ENCODE data around the gene CENPQ.
A peak's percentile ranks its signal among the peaks of the same experiment; 100 is the strongest.
"Not testable (repeated sequence)": the region's sequence is repeated elsewhere in the genome, so short reads cannot be mapped to it uniquely, and the experiment has no call there.

The CENPQ gene, protein sequence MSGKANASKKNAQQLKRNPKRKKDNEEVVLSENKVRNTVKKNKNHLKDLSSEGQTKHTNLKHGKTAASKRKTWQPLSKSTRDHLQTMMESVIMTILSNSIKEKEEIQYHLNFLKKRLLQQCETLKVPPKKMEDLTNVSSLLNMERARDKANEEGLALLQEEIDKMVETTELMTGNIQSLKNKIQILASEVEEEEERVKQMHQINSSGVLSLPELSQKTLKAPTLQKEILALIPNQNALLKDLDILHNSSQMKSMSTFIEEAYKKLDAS

DNA sequence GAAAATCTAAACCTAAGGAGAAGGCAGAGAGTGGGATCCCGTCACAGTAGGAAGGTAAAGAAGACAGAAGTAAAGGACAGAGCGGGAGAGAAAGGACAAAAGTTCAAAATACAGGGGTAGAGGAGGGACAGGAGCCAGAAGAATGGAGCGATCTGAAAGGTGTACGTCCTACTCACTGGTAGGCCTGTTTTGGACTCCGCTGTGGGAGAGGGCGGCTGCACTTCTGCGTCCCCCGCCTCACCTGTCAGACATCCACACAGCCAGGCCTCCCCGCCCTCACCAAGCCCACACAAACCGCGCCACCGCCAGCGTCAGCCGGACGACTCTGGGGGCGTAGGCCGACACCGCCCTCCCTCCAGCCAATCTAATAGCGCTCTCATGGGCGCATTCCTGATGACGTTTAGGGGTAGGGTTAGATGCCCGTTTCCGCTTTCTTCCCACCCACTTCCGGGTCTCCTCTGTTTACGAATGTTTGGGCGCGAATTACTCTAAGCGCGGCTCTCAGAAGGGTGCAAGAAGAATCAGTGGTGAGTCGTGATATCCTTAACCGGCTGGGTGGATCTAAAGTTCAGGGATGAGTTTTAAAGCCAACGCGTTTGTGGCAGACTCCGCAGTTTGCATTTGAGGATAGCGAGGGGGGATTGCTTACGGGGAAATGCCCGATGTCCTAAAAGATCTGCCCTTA is at the start of gene CENPQ, which contains the start of gene MMUT:
Gene CENPQ, plus strand, starts transcription at position 444 of the 685 bp plus-strand sequence. CDS start 6,807 bp downstream, outside the sequence.
Gene MMUT, minus strand, starts transcription at position 327 of the 685 bp plus-strand sequence. CDS start 3,787 bp downstream, outside the sequence.
- peak; percentile 94 for DNase-seq

DNA sequence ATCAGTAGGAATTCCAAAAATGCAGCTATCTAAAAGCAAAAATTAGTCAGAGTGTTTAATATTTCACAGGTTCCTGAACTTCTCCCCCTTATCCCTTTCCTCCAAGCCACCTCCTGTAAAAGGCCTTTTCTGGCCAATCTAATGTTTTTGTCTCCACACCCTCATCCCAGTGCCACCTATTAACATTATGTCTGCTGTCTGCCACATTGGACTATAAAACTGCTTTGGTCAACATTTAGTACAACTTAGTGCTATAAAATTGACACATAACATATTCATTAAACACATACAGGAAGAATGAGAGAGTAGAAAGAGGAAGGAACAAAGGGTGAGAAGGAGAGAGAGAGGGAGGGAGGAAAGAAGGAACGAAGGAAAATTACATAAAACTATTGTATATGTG is 47.8 kb upstream of the CENPQ start:
- no peak for DNase-seq

DNA sequence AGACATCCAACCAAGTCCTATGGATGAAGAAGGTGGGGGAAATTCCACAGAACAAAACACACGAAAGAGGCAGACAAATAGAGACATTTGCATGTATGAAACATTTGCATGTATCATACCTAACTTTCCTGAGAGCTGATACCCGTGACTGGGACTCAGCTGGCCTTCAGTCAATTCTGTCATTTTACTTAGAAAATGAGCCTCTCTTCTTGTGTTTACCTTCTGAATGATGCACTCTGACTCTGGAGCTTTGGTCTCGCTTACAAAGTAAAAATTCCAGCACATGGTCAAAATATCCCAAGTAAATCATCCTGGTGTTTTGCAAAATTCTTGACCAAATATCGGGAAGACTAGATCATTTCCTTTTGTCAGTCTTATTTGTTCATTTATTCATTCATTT is 47.0 kb upstream of the CENPQ start:
- DNase-seq, result no peak

DNA sequence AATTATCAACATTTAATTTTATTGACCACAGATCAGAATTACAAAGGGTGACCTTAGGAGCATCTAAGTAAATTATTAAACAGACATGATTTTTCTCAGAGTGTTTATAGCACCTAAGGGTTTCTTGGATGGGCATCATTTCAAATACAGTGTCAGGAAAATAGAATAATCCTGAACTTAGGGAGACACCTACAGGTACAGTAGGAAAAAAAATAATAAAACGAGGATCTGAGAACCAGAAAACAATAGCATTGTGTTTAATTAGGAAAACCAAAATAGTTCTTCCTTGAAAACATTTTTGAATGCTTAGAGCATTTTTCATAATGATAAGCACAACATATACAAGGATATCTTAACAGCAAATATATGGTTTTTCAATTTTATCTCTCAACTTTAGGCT is 39.4 kb upstream of the CENPQ start:
- no peak for DNase-seq

DNA sequence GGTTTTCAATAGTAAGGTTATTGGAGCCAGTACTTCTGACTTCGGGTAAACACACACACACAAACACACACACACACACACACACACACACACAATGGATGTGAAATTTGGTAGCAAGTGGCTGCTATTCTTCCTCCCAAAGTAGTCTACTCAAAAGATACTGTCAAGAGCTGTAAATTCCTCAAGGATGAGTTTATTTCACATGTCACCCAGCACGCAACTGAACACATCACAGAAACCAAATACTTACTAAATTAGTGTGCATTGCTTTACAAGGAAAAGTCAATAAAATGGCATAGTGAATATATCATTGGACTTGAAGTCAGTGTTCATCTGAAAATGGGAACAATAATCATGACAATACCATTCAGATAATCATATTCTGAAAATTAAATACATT is 33.0 kb upstream of the CENPQ start:
- no peak for DNase-seq

DNA sequence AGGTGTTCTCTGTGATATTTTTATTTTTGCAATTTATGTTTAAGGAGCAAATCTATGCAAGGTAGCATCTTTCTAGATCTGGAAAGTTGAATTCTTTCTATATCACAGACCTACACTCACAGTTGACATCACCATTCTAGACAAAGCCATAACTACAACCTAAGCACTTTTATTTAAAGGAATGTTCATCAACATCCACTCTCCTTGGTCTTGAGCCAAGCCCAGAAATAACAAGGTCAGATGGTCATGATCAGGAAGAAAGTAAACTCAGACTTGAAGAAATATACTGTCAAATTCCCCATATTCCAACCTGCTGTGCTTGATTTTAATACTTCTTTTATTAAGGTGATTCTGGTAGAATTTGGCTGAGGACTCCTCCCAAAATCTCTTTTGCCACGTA is 32.3 kb upstream of the CENPQ start:
- DNase-seq, result no peak

DNA sequence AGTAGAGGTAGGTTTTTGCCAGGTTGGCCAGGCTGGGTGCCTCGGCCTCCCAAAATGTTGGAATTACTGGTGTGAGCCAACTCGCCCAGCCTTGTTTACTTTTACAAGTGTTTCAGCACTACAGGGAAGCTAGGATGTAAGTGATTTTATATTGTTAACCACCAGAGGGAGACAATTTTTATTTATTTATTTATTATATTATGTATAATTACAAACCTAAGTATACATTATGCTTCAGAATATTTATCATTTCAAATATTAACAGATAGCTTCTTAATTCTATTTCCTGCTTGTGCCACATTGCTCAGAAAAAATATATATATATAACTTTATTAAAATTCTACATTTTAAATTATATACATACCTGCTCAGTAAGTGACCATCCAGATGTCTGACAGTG is 9.9 kb upstream of the CENPQ start:
- no peak for DNase-seq

DNA sequence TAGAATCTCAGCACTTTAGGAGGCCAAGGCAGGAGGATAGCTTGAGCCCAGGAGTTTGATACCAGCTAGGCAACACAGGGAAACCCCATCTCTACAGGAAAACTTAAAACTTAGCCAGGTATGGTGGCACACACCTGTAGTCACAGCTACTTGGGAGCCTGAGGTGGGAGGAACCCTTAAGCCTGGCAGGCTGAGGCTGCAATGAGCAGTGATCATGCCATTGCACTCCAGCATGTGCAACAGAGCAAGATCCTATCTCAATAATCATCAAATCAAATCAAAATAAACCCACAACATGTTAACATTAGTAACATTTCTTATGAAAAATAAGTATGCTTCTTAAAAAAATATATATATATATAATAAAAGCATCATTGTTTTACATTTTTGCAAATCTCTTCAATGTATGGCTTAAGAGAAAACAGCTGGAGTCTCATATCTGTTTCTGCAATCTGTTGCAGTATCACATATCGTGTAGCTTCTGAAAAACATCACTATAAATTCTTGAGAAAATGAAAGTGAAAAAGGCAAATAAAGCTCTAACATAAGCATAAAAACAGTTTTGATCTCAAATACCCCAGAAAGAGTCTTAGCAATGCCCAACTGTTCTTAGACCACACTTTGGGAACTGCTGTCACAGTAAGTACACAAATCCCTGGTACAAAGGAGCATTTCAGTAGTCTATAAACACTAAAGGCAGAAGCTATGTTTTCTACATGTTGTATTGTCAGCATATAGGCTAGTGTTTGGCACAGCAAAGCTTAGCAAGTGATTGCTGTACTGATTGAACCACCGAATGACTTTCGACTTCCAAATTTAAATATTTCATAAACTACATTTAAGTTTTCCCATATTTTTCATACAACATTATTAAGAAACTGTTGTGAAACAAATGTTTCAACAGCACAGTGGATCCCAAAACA is 8.1 kb upstream of the CENPQ start:
- no peak for DNase-seq

DNA sequence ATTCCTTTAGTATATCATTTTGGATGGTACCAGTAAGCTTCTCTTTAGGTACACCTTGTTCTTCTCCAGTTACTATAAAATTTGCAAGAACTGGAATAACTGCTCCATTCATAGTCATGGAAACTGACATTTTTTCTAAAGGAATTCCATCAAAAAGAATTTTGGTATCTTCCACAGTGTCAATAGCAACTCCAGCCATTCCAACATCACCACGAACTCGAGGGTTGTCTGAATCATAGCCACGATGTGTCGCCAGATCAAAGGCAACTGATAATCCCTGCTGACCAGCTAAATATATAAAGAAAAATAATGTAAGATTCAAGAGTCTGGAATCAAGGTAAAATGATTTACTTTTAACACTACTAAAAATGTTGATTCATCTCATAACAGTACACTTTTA is 5.4 kb upstream of the CENPQ start:
- DNase-seq, result no peak

DNA sequence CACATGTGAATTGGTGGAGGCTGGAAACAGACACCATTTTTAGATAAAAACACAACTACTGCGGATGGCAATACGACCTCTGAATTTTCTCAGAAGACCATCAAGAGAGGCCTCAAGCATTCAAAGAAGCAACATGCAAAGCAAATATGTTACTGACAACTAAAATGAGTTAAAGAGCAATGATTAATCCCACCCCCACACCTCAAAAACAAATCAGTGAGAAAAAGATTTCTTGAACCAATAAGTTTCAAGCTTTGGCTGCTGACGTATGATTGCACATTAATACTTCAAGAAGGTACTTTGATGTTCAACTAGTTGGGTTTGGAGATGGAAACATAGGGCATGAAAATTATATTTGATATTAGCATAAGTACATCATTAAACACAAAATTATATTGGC is 1.1 kb upstream of the CENPQ start:
- peak; percentile 21 for DNase-seq

DNA sequence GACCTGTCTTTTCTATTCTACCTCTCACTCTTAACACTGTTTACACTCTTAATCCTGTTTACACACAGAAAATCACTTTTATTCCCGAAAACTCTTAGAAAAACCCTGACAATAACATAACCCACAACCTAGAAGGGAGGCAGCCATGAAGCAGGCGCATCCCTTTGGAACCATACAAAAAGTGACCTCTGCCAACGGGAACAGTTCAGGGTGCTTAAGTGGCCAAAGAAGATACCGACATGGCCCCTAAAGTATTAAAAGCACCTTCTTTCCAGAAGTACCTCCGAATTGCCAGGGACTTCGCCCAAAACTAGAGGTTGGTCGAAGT is 607 bp upstream of the CENPQ start:
- no peak for DNase-seq

DNA sequence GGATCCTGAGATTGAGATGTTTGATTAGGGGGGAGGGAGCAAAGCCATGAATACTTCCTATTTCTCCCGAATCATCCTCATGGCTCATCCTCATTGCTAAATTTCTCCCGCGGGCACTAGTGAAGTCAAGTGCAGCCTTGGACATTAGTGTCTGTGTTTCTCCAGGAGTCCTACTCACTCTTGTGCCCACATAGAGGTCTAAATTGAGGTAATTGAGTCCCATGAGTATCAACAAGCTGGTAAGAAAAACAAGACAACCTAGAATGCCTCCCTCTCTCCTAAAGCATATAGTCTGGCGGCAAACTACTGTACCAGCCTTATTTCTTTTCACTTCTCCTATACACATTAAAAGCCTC is 420 bp downstream of the CENPQ start:
- DNase-seq, result peak; percentile 11

DNA sequence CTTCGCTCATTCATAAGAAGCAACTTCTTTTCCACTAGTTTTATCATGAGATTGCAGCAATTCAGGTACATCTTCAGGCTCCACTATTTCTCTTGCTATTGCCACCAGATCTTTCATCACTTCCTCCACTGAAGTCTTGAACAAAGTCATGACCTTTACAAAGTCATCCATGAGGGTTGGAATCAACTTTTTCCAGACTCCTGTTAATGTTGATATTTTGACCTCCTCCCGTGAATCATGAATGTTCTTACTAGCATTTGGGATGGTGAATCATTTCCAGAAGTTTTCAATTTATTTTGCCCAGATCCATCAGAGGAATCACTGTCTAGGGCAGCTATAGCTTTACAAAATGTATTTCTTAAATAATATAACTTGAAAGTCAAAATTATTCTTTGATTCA is 1.5 kb downstream of the CENPQ start:
- DNase-seq, result no peak

DNA sequence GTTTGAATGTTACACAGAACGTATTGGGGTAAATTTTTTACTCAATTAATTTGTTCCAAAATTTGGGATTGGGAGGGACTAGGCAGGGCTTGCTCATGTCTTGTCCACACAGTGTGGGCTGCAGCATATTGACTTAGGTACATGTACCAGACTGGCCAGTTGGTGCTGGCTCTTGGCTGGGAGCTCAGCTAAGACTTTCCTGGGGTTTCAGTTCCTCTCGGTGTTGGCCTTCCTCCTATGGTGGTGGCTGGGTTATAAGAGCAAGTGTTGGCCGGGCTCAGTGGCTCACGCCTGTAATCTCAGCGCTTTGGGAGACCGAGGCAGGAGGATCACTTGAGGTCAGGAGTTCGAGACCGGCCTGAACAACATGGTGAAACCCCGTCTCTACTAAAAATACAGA is 4.9 kb downstream of the CENPQ start:
- DNase-seq, result no peak

DNA sequence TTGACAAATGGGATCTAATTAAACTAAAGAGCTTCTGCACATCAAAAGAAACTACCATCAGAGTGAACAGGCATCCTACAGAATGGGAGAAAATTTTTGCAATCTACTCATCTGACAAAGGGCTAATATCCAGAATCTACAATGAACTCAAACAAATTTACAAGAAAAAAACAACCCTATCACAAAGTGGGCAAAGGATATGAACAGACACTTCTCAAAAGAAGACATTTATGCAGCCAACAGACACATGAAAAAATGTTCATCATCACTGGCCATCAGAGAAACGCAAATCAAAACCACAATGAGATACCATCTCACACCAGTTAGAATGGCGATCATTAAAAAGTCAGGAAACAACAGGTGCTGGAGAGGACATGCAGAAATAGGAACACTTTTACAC is 13.4 kb downstream of the CENPQ start:
- DNase-seq, result not testable (repeated sequence)

DNA sequence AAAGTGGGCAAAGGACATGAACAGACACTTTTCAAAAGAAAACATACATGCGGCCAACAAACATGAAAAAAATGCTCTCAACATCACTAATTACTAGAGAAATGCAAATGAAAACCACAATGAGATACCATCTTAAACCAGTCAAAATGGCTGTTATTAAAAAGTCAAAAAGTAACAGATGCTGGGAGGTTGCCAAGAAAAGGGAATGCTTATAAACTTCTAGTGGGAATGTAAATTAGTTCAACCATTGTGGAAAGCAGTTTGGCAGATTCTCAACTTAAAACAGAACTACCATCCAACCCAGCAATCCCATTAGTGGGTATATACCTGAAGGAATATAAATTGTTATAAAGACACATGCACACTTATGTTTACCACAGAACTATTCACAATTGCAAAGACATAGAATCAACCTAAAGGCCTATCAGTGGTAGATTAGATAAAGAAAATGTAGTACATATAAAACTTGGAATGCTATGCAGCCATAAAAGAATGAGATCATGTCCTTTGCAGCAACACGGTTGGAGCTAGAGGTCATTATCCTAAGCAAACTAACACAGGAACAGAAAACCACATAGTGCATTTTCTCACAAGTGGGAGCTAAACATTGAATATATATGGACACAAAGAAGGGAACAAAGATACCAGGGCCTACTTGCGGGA is 16.3 kb downstream of the CENPQ start:
- DNase-seq, result no peak

DNA sequence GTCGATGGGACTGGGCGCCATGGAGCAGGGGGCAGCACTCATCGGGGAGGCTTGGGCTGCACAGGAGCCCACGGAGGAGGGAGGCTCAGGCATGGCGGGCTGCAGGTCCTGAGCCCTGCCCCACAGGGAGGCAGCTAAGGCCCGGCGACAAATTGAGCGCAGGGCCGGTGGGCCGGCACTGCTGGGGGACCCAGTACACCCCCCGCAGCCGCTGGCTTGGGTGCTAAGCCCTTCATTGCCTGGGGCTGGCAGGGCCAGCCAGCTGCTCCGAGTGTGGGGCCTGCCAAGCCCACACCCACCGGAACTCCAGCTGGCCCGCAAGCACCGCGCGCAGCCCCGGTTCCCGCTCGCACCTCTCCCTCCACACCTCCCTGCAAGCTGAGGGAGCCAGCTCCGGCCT is 18.7 kb downstream of the CENPQ start:
- DNase-seq, result not testable (repeated sequence)

DNA sequence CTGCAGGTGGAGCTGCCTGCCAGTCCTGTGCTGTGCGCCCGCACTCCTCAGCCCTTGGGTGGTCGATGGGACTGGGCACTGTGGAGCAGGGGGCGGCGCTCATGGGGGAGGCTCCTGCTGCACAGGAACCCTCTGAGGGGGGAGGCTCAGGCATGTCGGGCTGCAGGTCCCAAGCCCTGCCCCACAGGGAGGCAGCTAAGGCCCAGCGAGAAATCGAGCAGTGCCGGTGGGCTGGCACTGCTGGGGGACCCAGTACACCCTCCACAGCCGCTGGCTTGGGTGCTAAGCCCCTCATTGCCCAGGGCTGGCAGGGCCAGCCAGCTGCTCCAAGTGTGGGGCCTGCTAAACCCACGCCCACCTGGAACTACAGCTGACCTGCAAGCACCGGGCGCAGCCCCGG is 20.2 kb downstream of the CENPQ start:
- DNase-seq, result not testable (repeated sequence)

DNA sequence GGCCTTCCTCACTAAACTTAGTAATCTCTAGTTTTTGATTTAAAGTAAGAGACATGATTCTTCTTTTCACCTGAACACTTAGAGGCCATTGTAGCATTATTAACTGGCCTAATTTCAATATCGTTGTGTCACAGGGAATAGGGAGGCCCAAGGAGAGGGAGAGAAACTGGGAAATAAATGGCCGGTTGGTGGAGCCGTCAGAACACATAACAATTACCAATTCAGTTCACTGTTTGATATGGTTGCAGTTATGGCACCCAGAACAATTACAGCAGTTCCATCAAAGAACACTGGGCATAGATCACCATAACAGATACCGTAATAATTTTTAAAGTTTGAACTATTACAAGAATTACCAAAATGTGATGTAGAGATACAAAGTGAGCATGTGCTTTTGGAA is 27.5 kb downstream of the CENPQ start:
- DNase-seq, result no peak

DNA sequence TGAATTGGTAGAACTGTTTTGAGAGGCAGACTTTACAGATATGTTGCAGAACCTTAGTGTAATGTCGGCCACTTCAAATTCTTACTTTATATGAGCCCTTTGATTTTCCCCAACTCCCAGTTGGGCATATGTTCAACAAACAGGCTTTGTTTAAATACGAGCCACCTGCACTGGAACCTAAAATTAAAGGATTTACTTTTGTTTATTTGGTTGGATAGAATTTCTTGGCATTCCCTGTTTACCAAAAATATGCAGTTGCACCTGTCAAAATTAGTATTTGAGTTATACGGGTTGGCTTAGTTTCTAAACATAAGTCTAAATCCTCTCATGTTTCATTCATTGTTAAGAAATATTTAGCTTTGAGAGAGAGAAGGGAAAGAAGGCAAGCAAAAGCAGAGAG is 34.1 kb downstream of the CENPQ start:
- no peak for DNase-seq

DNA sequence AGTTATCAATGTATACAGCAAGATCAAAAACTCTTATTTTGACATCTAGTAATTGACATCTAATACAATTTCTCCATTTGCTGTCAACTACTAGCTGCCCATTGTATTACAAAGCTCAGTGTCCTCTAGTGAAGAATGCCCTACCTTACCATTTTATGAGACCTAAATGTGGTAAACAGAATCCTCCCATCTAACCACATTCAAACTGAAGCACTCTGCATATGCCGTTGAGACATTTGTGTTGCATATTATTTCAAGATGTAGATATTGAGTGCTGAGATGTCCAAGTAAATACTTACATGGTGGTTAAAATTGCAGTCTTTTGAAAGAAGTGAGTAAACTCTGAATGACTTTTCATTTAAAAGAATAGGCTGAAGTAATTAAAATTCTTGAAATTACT is 36.0 kb downstream of the CENPQ start:
- no peak for DNase-seq

DNA sequence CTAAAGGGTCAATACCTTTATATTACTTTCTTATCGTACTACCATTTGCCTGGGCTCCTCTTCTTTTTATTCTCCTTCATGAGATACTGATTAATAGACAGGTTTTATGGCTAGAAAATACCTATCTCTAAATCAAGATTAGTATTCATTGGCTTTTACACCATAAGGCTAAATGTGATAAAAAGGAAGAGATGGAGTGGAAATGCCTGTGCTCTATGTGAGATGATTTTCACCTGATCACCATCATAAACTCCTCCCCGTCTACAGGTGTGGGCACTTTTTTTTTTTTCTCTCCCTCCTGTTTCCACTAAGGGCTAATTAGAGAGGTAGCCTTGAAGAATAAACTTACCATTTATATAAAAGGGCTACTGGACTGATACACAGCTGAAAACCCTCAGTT is 36.5 kb downstream of the CENPQ start, which contains the start of gene GLYATL3:
Gene GLYATL3, plus strand, starts transcription at position 301 of the 400 bp plus-strand sequence. CDS start 12,068 bp downstream, outside the sequence.
- no peak for DNase-seq

DNA sequence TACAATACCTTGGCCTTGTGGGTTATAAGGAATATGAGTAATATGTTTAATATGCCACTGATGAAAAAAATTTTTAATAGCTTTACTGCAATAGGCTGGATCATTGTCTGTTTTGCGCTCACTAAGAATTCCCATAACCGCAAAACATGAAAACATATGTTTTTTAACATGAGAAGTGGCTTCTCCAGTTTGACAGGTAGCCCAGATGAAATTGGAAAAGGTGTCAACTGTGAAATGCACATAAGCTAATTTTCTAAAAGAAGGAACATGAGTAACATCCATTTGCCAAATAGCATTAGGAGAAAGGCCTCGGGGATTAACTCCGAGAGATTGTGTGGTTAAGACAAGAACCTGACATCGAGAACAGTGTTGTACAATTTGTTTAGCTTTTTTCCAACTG is 41.5 kb downstream of the CENPQ start:
- no peak for DNase-seq
